GM21515 (cell line): ENCODE results near the gene KCNK18.
"Not testable (repeated sequence)": the region's sequence is repeated elsewhere in the genome, so short reads cannot be mapped to it uniquely, and the experiment has no call there.

ENCODE experiments used
- ATAC-seq: cut with Tn5 transposase; IDR thresholded peaks from one replicate; pipeline ENCODE4 v1.9.1; 2021; ENCODE audit not compliant: unreplicated experiment

The KCNK18 gene

GRCh38 chr10:117170244-117170643 is 27.0 kb upstream of the KCNK18 start:
- ATAC-seq: no peak

GRCh38 chr10:117174439-117175214 is 22.7 kb upstream of the KCNK18 start:
- ATAC-seq: peak; percentile 86

- ATAC-seq: peak; percentile 43
These were observed 21.9 kb upstream of the KCNK18 start for GRCh38 chr10:117175215-117175900.

- peak; percentile 65 for ATAC-seq
These were observed 21.3 kb upstream of the KCNK18 start for GRCh38 chr10:117175901-117176534.

- ATAC-seq: no peak
These were observed 19.1 kb upstream of the KCNK18 start for GRCh38 chr10:117178190-117178589.

- ATAC-seq: no peak
These were observed 13.0 kb upstream of the KCNK18 start for GRCh38 chr10:117184296-117184695.

- ATAC-seq: no peak
These were observed 12.5 kb upstream of the KCNK18 start for GRCh38 chr10:117184821-117185220.

GRCh38 chr10:117185817-117186216 is 11.5 kb upstream of the KCNK18 start:
- not testable (repeated sequence) for ATAC-seq

GRCh38 chr10:117186832-117187615 is 10.3 kb upstream of the KCNK18 start:
- ATAC-seq: no peak

- no peak for ATAC-seq
These were observed 8.9 kb upstream of the KCNK18 start for GRCh38 chr10:117188371-117188770.

- no peak for ATAC-seq
These were observed 7.7 kb upstream of the KCNK18 start for GRCh38 chr10:117189557-117189956.

GRCh38 chr10:117198088-117198487 is 799 bp downstream of the KCNK18 start:
- no peak for ATAC-seq

GRCh38 chr10:117201826-117202225 is 4.5 kb downstream of the KCNK18 start:
- ATAC-seq: no peak

GRCh38 chr10:117204316-117204715 is 7.0 kb downstream of the KCNK18 start:
- no peak for ATAC-seq

GRCh38 chr10:117212176-117212575 is 14.9 kb downstream of the KCNK18 start:
- no peak for ATAC-seq

- ATAC-seq: no peak
These were observed 17.1 kb downstream of the KCNK18 start for GRCh38 chr10:117214401-117214800.

- no peak for ATAC-seq
These were observed 17.8 kb downstream of the KCNK18 start for GRCh38 chr10:117215079-117215478.

- ATAC-seq: no peak
These were observed 18.7 kb downstream of the KCNK18 start for GRCh38 chr10:117216028-117216427.

GRCh38 chr10:117216611-117217195 is 19.4 kb downstream of the KCNK18 start:
- ATAC-seq: peak; percentile 87

- ATAC-seq: peak; percentile 36
These were observed 20.0 kb downstream of the KCNK18 start for GRCh38 chr10:117217196-117217761.
